ENCODE data around the gene IRX4. TPM values are rescaled to one million over a fixed set of nuclear protein-coding genes. Genes with fewer than 3 reads are reported as not detected.

The IRX4 gene
- total and polyA plus RNA-seq, 2 donors (not counting 1 experiment from before 2014, with no cell fraction given), result not detected

- H3K27me3 ChIP-seq (ENCODE audit: control insufficient read depth, insufficient read depth, low read length), result no peaks in the 10 kb centered on the region
- DNase-seq (ENCODE audit: low read depth in 2 of 2), result no peak
- no peaks in the 10 kb centered on the region for H3K9me3 ChIP-seq (ENCODE audit: control insufficient read depth, insufficient read depth, low read depth, low read length)
- no peak overlapping the region for H3K4me2 ChIP-seq (ENCODE audit: extremely low read depth, insufficient read depth, low read length)
- no peak overlapping the region for H3K9ac ChIP-seq (ENCODE audit: insufficient read depth, low read length)
- H2AFZ ChIP-seq (ENCODE audit: low read length), result no peak overlapping the region
- H3K36me3 ChIP-seq (ENCODE audit: control insufficient read depth, insufficient read depth, low read length), result no peaks in the 10 kb centered on the region
- H3K79me2 ChIP-seq (ENCODE audit: control insufficient read depth, insufficient read depth, low read length), result no peaks in the 10 kb centered on the region
- no peak for TF ChIP-seq CTCF (conservative IDR thresholded peaks at IDR 0.05 in 1 of 2, IDR thresholded peaks at IDR 0.05 in 1 of 2; ENCODE audit: low read depth in 1 of 2, low read length in 2 of 2)
- TF ChIP-seq EZH2 (IDR thresholded peaks at IDR 0.05; ENCODE audit: low read length, missing control alignments), result no peak
- H3K4me1 ChIP-seq (ENCODE audit: control insufficient read depth, extremely low read depth, insufficient read depth, low read length), result no peaks in the 10 kb centered on the region
- no peaks in the 10 kb centered on the region for H4K20me1 ChIP-seq (ENCODE audit: control insufficient read depth, extremely low read depth, insufficient read depth, low read length)
- no peak overlapping the region for H3K4me3 ChIP-seq (replicated peaks in 1 of 4; ENCODE audit: control extremely low read depth in 1 of 4, insufficient read depth in 1 of 4, low read depth in 3 of 4, low read length in 4 of 4)
- H3K27ac ChIP-seq (ENCODE audit: insufficient read depth, low read length), result no peak overlapping the region
These were observed 21.8 kb downstream of the IRX4 start for GRCh38 chr5:1860949-1861348.

- Histone ChIP-seq H3K9me3 (ENCODE audit: control insufficient read depth, insufficient read depth, low read depth, low read length) (no peaks in the 10 kb centered on the region), H3K79me2 (ENCODE audit: control insufficient read depth, insufficient read depth, low read length) (no peaks in the 10 kb centered on the region), H4K20me1 (ENCODE audit: control insufficient read depth, extremely low read depth, insufficient read depth, low read length) (no peaks in the 10 kb centered on the region), H3K36me3 (ENCODE audit: control insufficient read depth, insufficient read depth, low read length) (no peaks in the 10 kb centered on the region), H3K4me2 (ENCODE audit: extremely low read depth, insufficient read depth, low read length) (no peak overlapping the region), H3K4me3 (replicated peaks in 1 of 4; ENCODE audit: control extremely low read depth in 1 of 4, insufficient read depth in 1 of 4, low read depth in 3 of 4, low read length in 4 of 4) (no peak overlapping the region), H3K27me3 (ENCODE audit: control insufficient read depth, insufficient read depth, low read length) (no peaks in the 10 kb centered on the region), H3K9ac (ENCODE audit: insufficient read depth, low read length) (no peak overlapping the region), H3K27ac (ENCODE audit: insufficient read depth, low read length) (no peak overlapping the region), H3K4me1 (ENCODE audit: control insufficient read depth, extremely low read depth, insufficient read depth, low read length) (no peaks in the 10 kb centered on the region), H2AFZ (ENCODE audit: low read length) (no peak overlapping the region)
- no peak for DNase-seq (ENCODE audit: low read depth in 2 of 2)
- TF ChIP-seq EZH2 (IDR thresholded peaks at IDR 0.05; ENCODE audit: low read length, missing control alignments) (no peak), CTCF (conservative IDR thresholded peaks at IDR 0.05 in 1 of 2, IDR thresholded peaks at IDR 0.05 in 1 of 2; ENCODE audit: low read depth in 1 of 2, low read length in 2 of 2) (no peak)
These were observed 22.6 kb downstream of the IRX4 start for GRCh38 chr5:1860021-1860610.

- peaks cover 4% of the 10 kb centered on the region for H3K27me3 ChIP-seq (ENCODE audit: control insufficient read depth, insufficient read depth, low read length)
- H3K4me1 ChIP-seq (ENCODE audit: control insufficient read depth, extremely low read depth, insufficient read depth, low read length), result no peaks in the 10 kb centered on the region
- H3K36me3 ChIP-seq (ENCODE audit: control insufficient read depth, insufficient read depth, low read length), result no peaks in the 10 kb centered on the region
- H3K27ac ChIP-seq (ENCODE audit: insufficient read depth, low read length), result no peak overlapping the region
- no peak for TF ChIP-seq EZH2 (IDR thresholded peaks at IDR 0.05; ENCODE audit: low read length, missing control alignments)
- no peak for TF ChIP-seq CTCF (conservative IDR thresholded peaks at IDR 0.05 in 1 of 2, IDR thresholded peaks at IDR 0.05 in 1 of 2; ENCODE audit: low read depth in 1 of 2, low read length in 2 of 2)
- H4K20me1 ChIP-seq (ENCODE audit: control insufficient read depth, extremely low read depth, insufficient read depth, low read length), result no peaks in the 10 kb centered on the region
- DNase-seq (ENCODE audit: low read depth in 2 of 2), result no peak
- H3K4me2 ChIP-seq (ENCODE audit: extremely low read depth, insufficient read depth, low read length), result no peak overlapping the region
- H2AFZ ChIP-seq (ENCODE audit: low read length), result no peak overlapping the region
- no peak overlapping the region for H3K9ac ChIP-seq (ENCODE audit: insufficient read depth, low read length)
- H3K4me3 ChIP-seq (replicated peaks in 1 of 4; ENCODE audit: control extremely low read depth in 1 of 4, insufficient read depth in 1 of 4, low read depth in 3 of 4, low read length in 4 of 4), result no peak overlapping the region
- no peaks in the 10 kb centered on the region for H3K79me2 ChIP-seq (ENCODE audit: control insufficient read depth, insufficient read depth, low read length)
- no peaks in the 10 kb centered on the region for H3K9me3 ChIP-seq (ENCODE audit: control insufficient read depth, insufficient read depth, low read depth, low read length)
These were observed 23.6 kb downstream of the IRX4 start for GRCh38 chr5:1859099-1859498.

All from fibroblast of lung (primary cell).